ENCODE data around the gene VAX1.
"Not testable (repeated sequence)": the region's sequence is repeated elsewhere in the genome, so short reads cannot be mapped to it uniquely, and the experiment has no call there.

VAX1 gene

GRCh38 chr10:117137911-117138642 lies at the start of gene VAX1:
VAX1 (minus strand) TSS chr10:117138270; CDS start chr10:117138056, 214 bp downstream.
- H3K4me3 ChIP-seq, result no peak within 1 kb of the TSS
- DNase-seq (ENCODE audit: low spot score in 2 of 2), result no peak
- H3K4me1 ChIP-seq, result no peaks in the 10 kb centered on the region
- no peaks in the 10 kb centered on the region for H3K36me3 ChIP-seq (replicated peaks)
- in situ Hi-C loops (cut with MboI; ENCODE audit: low sequenced_read_pairs), result no loop called here
- H3K27me3 ChIP-seq (ENCODE audit: low read depth), result peaks cover 4% of the 10 kb centered on the region; the same call in 1 of the 2 replicates
- no peaks in the 10 kb centered on the region for H3K9me3 ChIP-seq

GRCh38 chr10:117186832-117187615 lies 49.0 kb upstream of the VAX1 start:
- H3K36me3 ChIP-seq (replicated peaks), result no peaks in the 10 kb centered on the region
- no peaks in the 10 kb centered on the region for H3K4me1 ChIP-seq
- H3K9me3 ChIP-seq, result no peaks in the 10 kb centered on the region
- DNase-seq (ENCODE audit: low spot score in 2 of 2), result no peak
- no peaks in the 10 kb centered on the region for H3K27me3 ChIP-seq (ENCODE audit: low read depth)
- in situ Hi-C loops (cut with MboI; ENCODE audit: low sequenced_read_pairs), result no loop called here
- H3K4me3 ChIP-seq, result no peak overlapping the region

DNA sequence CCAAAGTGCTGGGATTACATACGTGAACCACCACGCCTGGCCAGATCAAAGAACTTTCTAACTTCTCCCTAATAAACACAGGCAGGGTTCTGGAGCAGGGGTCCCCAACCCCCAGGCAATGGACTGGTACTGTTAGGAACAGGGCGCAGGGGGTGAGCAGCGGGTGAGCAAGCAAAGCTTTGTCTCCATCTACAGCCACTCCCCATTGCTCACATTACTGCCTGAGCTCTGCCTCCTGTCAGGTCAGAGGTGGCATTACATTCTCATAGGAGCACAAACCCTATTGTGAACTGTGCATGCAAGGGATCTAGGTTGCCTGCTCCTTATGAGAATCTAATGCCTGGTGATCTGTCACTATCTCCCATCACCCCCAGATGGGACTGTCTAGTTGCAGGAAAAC lies 47.7 kb upstream of the VAX1 start:
- H3K4me3 ChIP-seq; DNase-seq (ENCODE audit: low spot score in 2 of 2); H3K9me3 ChIP-seq; H3K36me3 ChIP-seq (replicated peaks); in situ Hi-C loops (cut with MboI; ENCODE audit: low sequenced_read_pairs); H3K27me3 ChIP-seq (ENCODE audit: low read depth); H3K4me1 ChIP-seq: not testable (repeated sequence)

- no peaks in the 10 kb centered on the region for H3K9me3 ChIP-seq
- H3K36me3 ChIP-seq (replicated peaks), result no peaks in the 10 kb centered on the region
- in situ Hi-C loops (cut with MboI; ENCODE audit: low sequenced_read_pairs), result no loop called here
Measured at GRCh38 chr10:117184821-117185220, 46.8 kb upstream of the VAX1 start.

DNA sequence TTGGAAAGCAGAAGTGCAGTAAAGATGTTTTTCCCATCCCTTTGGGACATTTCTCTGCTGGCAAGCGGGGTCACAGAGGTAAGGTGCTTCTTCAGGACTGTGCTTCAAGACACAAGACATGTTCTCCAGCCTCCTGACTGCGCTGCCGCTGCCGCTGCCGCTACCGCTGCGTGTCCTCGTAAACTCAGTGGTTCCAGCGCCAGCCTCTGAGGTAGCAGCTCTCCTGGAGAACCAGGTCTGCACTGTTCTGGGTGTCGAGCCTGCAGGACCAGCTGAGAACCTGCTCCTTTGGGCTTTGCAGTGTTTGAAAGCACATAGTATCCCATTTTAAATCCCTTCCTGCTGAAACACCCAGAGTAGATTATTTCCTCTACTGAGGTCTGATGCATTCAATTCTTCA lies 46.2 kb upstream of the VAX1 start:
- in situ Hi-C loops (cut with MboI; ENCODE audit: low sequenced_read_pairs), result no loop called here
- Histone ChIP-seq H3K9me3 (no peaks in the 10 kb centered on the region), H3K4me3 (no peak overlapping the region), H3K27me3 (ENCODE audit: low read depth) (no peaks in the 10 kb centered on the region), H3K4me1 (no peaks in the 10 kb centered on the region), H3K36me3 (replicated peaks) (no peaks in the 10 kb centered on the region)
- no peak for DNase-seq (ENCODE audit: low spot score in 2 of 2)

More at GRCh38 chr10:117184821-117185220, 46.8 kb upstream of the VAX1 start:
- H3K4me3 ChIP-seq, result no peak overlapping the region
- H3K4me1 ChIP-seq, result no peaks in the 10 kb centered on the region
- no peak for DNase-seq (ENCODE audit: low spot score in 2 of 2)
- H3K27me3 ChIP-seq (ENCODE audit: low read depth), result no peaks in the 10 kb centered on the region

DNA sequence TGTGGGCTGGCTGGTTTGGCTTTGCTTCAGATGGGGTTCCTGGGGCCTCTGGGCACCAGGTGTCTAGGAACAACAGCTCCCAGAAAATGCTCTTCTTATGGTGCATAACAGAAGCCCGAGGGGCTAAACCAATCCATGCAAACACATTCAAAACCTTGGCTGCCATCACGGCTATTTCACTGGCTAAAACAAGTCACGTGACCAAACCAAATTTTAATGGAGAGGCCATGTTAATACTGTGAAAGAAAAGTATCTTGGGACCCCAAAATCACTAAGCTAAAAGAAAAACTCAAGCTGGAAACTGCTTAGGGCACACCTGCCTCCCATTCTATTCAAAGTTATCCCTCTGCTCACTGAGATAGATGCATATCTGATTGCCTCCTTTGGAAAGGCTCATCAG lies 40.1 kb upstream of the VAX1 start:
- Histone ChIP-seq H3K27me3 (ENCODE audit: low read depth) (no peaks in the 10 kb centered on the region), H3K4me1 (peaks cover 11% of the 10 kb centered on the region), H3K9me3 (no peaks in the 10 kb centered on the region), H3K36me3 (replicated peaks) (no peaks in the 10 kb centered on the region), H3K4me3 (no peak overlapping the region)
- in situ Hi-C loops (cut with MboI; ENCODE audit: low sequenced_read_pairs), result loop anchor here (5.0 to 10.0 kb wide), 2 partner anchors 371 to 493 kb away; no protein-coding TSS in a partner anchor
- no peak for DNase-seq (ENCODE audit: low spot score in 2 of 2)

DNA sequence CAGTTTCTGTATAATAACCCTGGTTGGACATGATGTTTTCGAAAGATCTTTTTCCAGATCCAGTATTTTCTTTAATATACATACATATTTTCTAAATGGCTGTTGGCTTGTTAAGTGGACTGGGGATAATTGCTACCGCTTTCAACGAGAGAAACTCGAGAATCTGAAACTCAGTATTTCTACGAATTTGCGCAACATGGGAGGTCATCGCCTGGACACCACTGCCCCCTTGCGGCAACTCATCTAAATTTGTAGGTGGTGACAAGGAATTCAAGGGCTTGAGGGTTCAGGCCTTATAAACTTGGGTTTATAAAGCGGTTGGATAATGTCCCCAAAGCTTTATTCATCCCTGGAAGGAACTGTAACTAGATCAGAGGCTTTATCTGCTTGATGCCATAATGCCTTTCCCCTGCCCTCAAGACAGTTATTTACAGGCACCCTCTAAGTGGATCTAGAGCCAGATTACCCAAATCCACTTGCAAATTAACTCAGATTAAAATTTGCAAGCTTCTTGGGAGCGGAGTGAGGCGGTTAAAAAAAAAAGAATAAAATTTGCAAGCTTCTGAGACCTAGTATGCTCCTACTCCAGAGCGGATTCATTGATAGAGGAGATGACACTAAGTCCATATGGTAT lies 37.9 kb upstream of the VAX1 start:
- DNase-seq (ENCODE audit: low spot score in 2 of 2), result peak; percentile 65 to 90
- peaks cover 10% of the 10 kb centered on the region; the same call in 1 of the 2 replicates for H3K27me3 ChIP-seq (ENCODE audit: low read depth)
- peaks cover 11% of the 10 kb centered on the region for H3K4me1 ChIP-seq
- in situ Hi-C loops (cut with MboI; ENCODE audit: low sequenced_read_pairs), result loop anchor here (5.0 to 10.0 kb wide), 2 partner anchors 369 to 491 kb away; no protein-coding TSS in a partner anchor
- H3K36me3 ChIP-seq (replicated peaks), result no peaks in the 10 kb centered on the region
- H3K4me3 ChIP-seq, result peak overlapping the region; percentile 23; the same call in 1 of the 2 replicates
- no peaks in the 10 kb centered on the region for H3K9me3 ChIP-seq

- peaks cover 10% of the 10 kb centered on the region; the same call in 1 of the 2 replicates for H3K27me3 ChIP-seq (ENCODE audit: low read depth)
- peak in 1 of 2 experiments; percentile 35 for DNase-seq (ENCODE audit: low spot score in 2 of 2)
- no peaks in the 10 kb centered on the region for H3K36me3 ChIP-seq (replicated peaks)
- H3K9me3 ChIP-seq, result no peaks in the 10 kb centered on the region
- peak overlapping the region; percentile 23 for H3K4me3 ChIP-seq
- in situ Hi-C loops (cut with MboI; ENCODE audit: low sequenced_read_pairs), result loop anchor here (5.0 to 10.0 kb wide), 2 partner anchors 368 to 491 kb away; no protein-coding TSS in a partner anchor
- H3K4me1 ChIP-seq, result peaks cover 11% of the 10 kb centered on the region
Measured at GRCh38 chr10:117175215-117175900, 37.3 kb upstream of the VAX1 start.

- peaks cover 10% of the 10 kb centered on the region; the same call in 1 of the 2 replicates for H3K27me3 ChIP-seq (ENCODE audit: low read depth)
- in situ Hi-C loops (cut with MboI; ENCODE audit: low sequenced_read_pairs), result loop anchor here (5.0 to 10.0 kb wide), 2 partner anchors 367 to 490 kb away; no protein-coding TSS in a partner anchor
- H3K4me1 ChIP-seq, result peaks cover 11% of the 10 kb centered on the region
- H3K9me3 ChIP-seq, result no peaks in the 10 kb centered on the region
- DNase-seq (ENCODE audit: low spot score in 2 of 2), result peak; percentile 76 to 92
- no peaks in the 10 kb centered on the region for H3K36me3 ChIP-seq (replicated peaks)
- peak overlapping the region; percentile 23 for H3K4me3 ChIP-seq
Measured at GRCh38 chr10:117174439-117175214, 36.6 kb upstream of the VAX1 start.

DNA sequence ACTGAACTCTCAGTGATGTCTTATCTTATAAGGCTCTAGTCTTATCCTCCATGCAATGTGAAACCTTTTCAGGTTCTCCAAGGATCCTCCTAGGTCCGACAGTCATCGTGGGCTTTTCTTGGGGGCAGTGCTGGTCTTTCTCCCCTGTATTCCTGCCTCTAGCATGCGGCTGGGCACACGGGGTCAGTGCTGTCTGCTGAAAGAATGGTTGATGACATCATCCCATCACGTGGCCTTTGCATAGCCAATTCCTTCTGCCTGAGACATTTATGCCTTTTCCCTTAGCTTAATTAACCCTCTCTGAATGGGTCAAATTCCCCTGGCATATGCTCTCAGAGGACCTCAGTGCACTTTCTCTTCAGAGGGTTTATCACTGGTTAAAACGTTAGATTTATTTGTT lies 32.2 kb upstream of the VAX1 start:
- peaks cover 7% of the 10 kb centered on the region for H3K4me1 ChIP-seq
- peaks cover 10% of the 10 kb centered on the region; the same call in 1 of the 2 replicates for H3K27me3 ChIP-seq (ENCODE audit: low read depth)
- no peaks in the 10 kb centered on the region for H3K9me3 ChIP-seq
- no peaks in the 10 kb centered on the region for H3K36me3 ChIP-seq (replicated peaks)
- no peak for DNase-seq (ENCODE audit: low spot score in 2 of 2)
- H3K4me3 ChIP-seq, result no peak overlapping the region
- in situ Hi-C loops (cut with MboI; ENCODE audit: low sequenced_read_pairs), result loop anchor here (10.0 kb wide), 1 partner anchor 485 kb away; no protein-coding TSS in a partner anchor

DNA sequence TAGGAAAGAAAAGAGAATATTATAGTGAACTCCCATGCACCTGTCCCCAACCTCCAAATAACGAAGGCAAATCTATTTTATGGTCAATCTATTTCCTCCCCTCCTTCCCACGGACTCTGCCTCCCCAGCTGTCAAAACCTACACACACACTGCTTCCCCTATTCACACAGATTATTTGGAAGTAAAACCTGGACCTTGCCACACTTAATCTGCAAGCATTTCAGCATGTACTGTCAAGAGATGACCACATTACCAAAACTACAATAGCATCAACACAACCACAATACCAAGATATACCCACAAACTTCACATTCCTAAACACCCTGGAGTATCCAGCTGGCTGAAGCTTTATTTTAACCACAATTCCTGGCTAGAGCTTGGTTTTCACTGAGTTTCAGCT lies 31.4 kb upstream of the VAX1 start:
- peaks cover 3% of the 10 kb centered on the region; the same call in 1 of the 2 replicates for H3K4me1 ChIP-seq
- H3K36me3 ChIP-seq (replicated peaks), result no peaks in the 10 kb centered on the region
- DNase-seq (ENCODE audit: low spot score in 2 of 2), result no peak
- in situ Hi-C loops (cut with MboI; ENCODE audit: low sequenced_read_pairs), result no loop called here
- H3K9me3 ChIP-seq, result no peaks in the 10 kb centered on the region
- no peak overlapping the region for H3K4me3 ChIP-seq
- H3K27me3 ChIP-seq (ENCODE audit: low read depth), result peaks cover 10% of the 10 kb centered on the region; the same call in 1 of the 2 replicates

GRCh38 chr10:117168729-117169128 lies 30.7 kb upstream of the VAX1 start:
- Histone ChIP-seq H3K9me3 (no peaks in the 10 kb centered on the region), H3K27me3 (ENCODE audit: low read depth) (peaks cover 10% of the 10 kb centered on the region; the same call in 1 of the 2 replicates), H3K4me1 (peaks cover 2% of the 10 kb centered on the region; the same call in 1 of the 2 replicates), H3K4me3 (no peak overlapping the region), H3K36me3 (replicated peaks) (no peaks in the 10 kb centered on the region)
- DNase-seq (ENCODE audit: low spot score in 2 of 2), result no peak
- in situ Hi-C loops (cut with MboI; ENCODE audit: low sequenced_read_pairs), result no loop called here
